PC-9 (cell line): ENCODE results near the gene ALDH3B2. TPM values are rescaled to one million over a fixed set of nuclear protein-coding genes. Genes with fewer than 3 reads are reported as not detected.

ENCODE experiments used
- BruUV-seq: library from RNA; stranded (reverse); fragments of 400-500 nt; replicated peaks from 2 replicates; lab custom pipeline; 2021; lab: Mats Ljungman, UMichigan
- CTCF ChIA-PET: fragments of 300-600 bp; sonication (Branson Sonifier 250); formaldehyde crosslinking; loops from one replicate; lab custom pipeline; 2022; ENCODE audit warnings: antibody characterized with exemption; lab: Charles Lee
- POLR2A ChIA-PET: fragments of 300-600 bp; sonication (Branson Sonifier 250); formaldehyde crosslinking; loops from one replicate; lab custom pipeline; 2022; ENCODE audit warnings: antibody characterized with exemption; ENCODE audit not compliant: unreplicated experiment; lab: Charles Lee
- DNase-seq, 2 experiments: peaks; one replicate each; pipeline versions ENCODE4 v3.0.0 to v3.0.0-alpha.2; 2015 to 2022; ENCODE audit warnings: mixed read lengths in 1 of 2
- H2AFZ ChIP-seq: fragments of 200-600 bp; sonication (generic); 2 replicates; pipeline ENCODE4 v1.8.1; 2017; ENCODE audit warnings: antibody characterized with exemption
- H3F3A ChIP-seq: fragments of 200-600 bp; sonication (generic); 2 replicates; pipeline ENCODE4 v1.8.1; 2017; ENCODE audit warnings: antibody characterized with exemption, mild to moderate bottlenecking, low read depth; ENCODE audit not compliant: insufficient read depth
- H3K27ac ChIP-seq: fragments of 200-600 bp; sonication (generic); 2 replicates; pipeline ENCODE4 v1.6.1; 2016; ENCODE audit warnings: mixed run types
- H3K27me3 ChIP-seq: fragments of 200-600 bp; sonication (generic); 2 replicates; pipeline ENCODE4 v1.6.1; 2016; ENCODE audit warnings: low read depth, mixed run types; ENCODE audit not compliant: insufficient read depth
- H3K36me3 ChIP-seq: fragments of 200-600 bp; sonication (generic); 2 replicates; pipeline ENCODE4 v1.6.1; 2016; ENCODE audit warnings: low read depth, mixed run types
- H3K4me1 ChIP-seq: fragments of 200-600 bp; sonication (generic); replicated peaks from 2 replicates; pipeline ENCODE4 v1.6.1; 2016; ENCODE audit warnings: mixed run types; ENCODE audit not compliant: insufficient read depth
- H3K4me2 ChIP-seq: fragments of 200-600 bp; sonication (generic); 2 replicates; pipeline ENCODE4 v1.6.1; 2017; ENCODE audit warnings: mixed run types
- H3K4me3 ChIP-seq: fragments of 200-600 bp; sonication (generic); 2 replicates; pipeline ENCODE4 v1.6.1; 2016; ENCODE audit warnings: mixed run types
- H3K79me2 ChIP-seq: fragments of 200-600 bp; sonication (generic); 2 replicates; pipeline ENCODE4 v1.6.1; 2017; ENCODE audit warnings: low read depth, mixed run types
- H3K9me2 ChIP-seq: fragments of 200-600 bp; sonication (generic); 2 replicates; pipeline ENCODE4 v1.8.1; 2017; ENCODE audit warnings: mild to moderate bottlenecking; ENCODE audit not compliant: insufficient read depth
- H3K9me3 ChIP-seq: fragments of 200-600 bp; sonication (generic); 2 replicates; pipeline ENCODE4 v1.8.1; 2016; ENCODE audit warnings: low read depth; ENCODE audit not compliant: insufficient read depth
- H4K20me1 ChIP-seq: fragments of 200-600 bp; sonication (generic); 2 replicates; pipeline ENCODE4 v1.8.1; 2017; ENCODE audit not compliant: insufficient read depth
- CTCF ChIP-seq: fragments of 200-600 bp; sonication (generic); conservative IDR thresholded peaks from 2 replicates; pipeline ENCODE4 v1.6.1; 2017; ENCODE audit warnings: mixed run types, antibody characterized with exemption, mild to moderate bottlenecking, moderate library complexity
- EZH2 ChIP-seq: fragments of 200-600 bp; sonication (generic); IDR thresholded peaks from 2 replicates; pipeline ENCODE4 v1.8.0; 2017; ENCODE audit warnings: antibody characterized with exemption, low read depth
- intact Hi-C: fragments of 100-400 bp; cut with micrococcal nuclease; formaldehyde crosslinking; loops from one replicate; pipeline ENCODE4 v1.10.0; 2022; ENCODE audit not compliant: unreplicated experiment
- total RNA-seq: library from RNA; stranded (reverse); gene quantifications from 2 replicates; pipeline ENCODE4 v1.2.3, GENCODE V29; 2021

The ALDH3B2 gene
- total RNA-seq, 1 experiment from 2014 or later, result 9.8 TPM

GRCh38 chr11:67664213-67664585 lies 10.2 kb downstream of the ALDH3B2 start:
- intact Hi-C loops, result loop anchor here (10.0 kb wide), 1 partner anchor 131 kb away; no protein-coding TSS in a partner anchor
- Histone ChIP-seq H3K27ac (no peak overlapping the region), H3K27me3 (no peaks in the 10 kb centered on the region), H3K9me2 (no peaks in the 10 kb centered on the region), H3K4me2 (no peak overlapping the region), H3K36me3 (no peaks in the 10 kb centered on the region), H2AFZ (no peak overlapping the region), H3K9me3 (no peaks in the 10 kb centered on the region), H4K20me1 (no peaks in the 10 kb centered on the region), H3K79me2 (no peaks in the 10 kb centered on the region), H3K4me1 (peaks cover 7% of the 10 kb centered on the region; the same call in 1 of the 2 replicates), H3K4me3 (no peak overlapping the region), H3F3A (peaks cover 5% of the 10 kb centered on the region; the same call in 1 of the 2 replicates)
- DNase-seq, result no peak
- CTCF ChIA-PET, result interaction anchor here (2.3 kb wide), 1 partner anchor 27 kb away, joined by 7 read pairs; no protein-coding TSS in a partner anchor
- no TSS peak for BruUV-seq
- no peak for TF ChIP-seq CTCF
- POLR2A ChIA-PET, result no interaction called here

- BruUV-seq, result no TSS peak
- intact Hi-C loops, result loop anchor here (10.0 kb wide), 1 partner anchor 131 kb away; no protein-coding TSS in a partner anchor
- POLR2A ChIA-PET, result no interaction called here
These were observed 10.8 kb downstream of the ALDH3B2 start for GRCh38 chr11:67663532-67664212.

More at GRCh38 chr11:67663532-67664212, 10.8 kb downstream of the ALDH3B2 start:
- peaks cover 4% of the 10 kb centered on the region; the same call in 1 of the 2 replicates for H3F3A ChIP-seq
- H3K27ac ChIP-seq, result no peak overlapping the region
- CTCF ChIA-PET, result interaction anchor here (0.6 kb wide), 1 partner anchor 108 kb away, joined by 3 read pairs; no protein-coding TSS in a partner anchor
- no peaks in the 10 kb centered on the region for H3K9me3 ChIP-seq
- H3K79me2 ChIP-seq, result no peaks in the 10 kb centered on the region
- no peaks in the 10 kb centered on the region for H3K27me3 ChIP-seq
- no peak for DNase-seq
- no peak overlapping the region for H3K4me3 ChIP-seq
- H3K36me3 ChIP-seq, result no peaks in the 10 kb centered on the region
- TF ChIP-seq EZH2 (no peak), CTCF (no peak)
- no peaks in the 10 kb centered on the region for H4K20me1 ChIP-seq
- no peak overlapping the region for H3K4me2 ChIP-seq
- no peaks in the 10 kb centered on the region for H3K9me2 ChIP-seq
- H3K4me1 ChIP-seq, result peaks cover 7% of the 10 kb centered on the region; the same call in 1 of the 2 replicates
- H2AFZ ChIP-seq, result no peak overlapping the region
